T-cell (primary cell): ENCODE results near the gene DCBLD1. TPM values are rescaled to one million over a fixed set of nuclear protein-coding genes. Genes with fewer than 3 reads are reported as not detected.

Source experiments
- ATAC-seq, 4 experiments: fragments of 200-7000 bp in 3 of 4; fragments of 150-1000 bp in 1 of 4; cut with Tn5 transposase; replicated peaks in 1 of 4; 1 replicate in 3 of 4; 2 replicates in 1 of 4; pipeline ENCODE4 v1.10.0; 2021; ENCODE audit warnings: moderate library complexity in 3 of 4, mild to moderate bottlenecking in 2 of 4, moderate number of reproducible peaks in 1 of 4
- CTCF ChIA-PET, 2 donors: fragments of 300-600 bp; sonication (Branson Sonifier 250); formaldehyde crosslinking; loops; one replicate each; lab custom pipeline; 2022; ENCODE audit warnings: antibody characterized with exemption in 2 of 2; lab: Charles Lee
- POLR2A ChIA-PET, 2 donors: fragments of 300-600 bp; sonication (Branson Sonifier 250); formaldehyde crosslinking; loops; one replicate each; lab custom pipeline; 2022; ENCODE audit warnings: antibody characterized with exemption in 2 of 2; lab: Charles Lee
- DNase-seq, 35 experiments: peaks; one replicate each; pipeline versions ENCODE4 v3.0.0 to v3.0.0-alpha.2; 2013 to 2023
- H3K27ac ChIP-seq: one replicate; pipeline ENCODE4 v1.5.1; 2013; ENCODE audit warnings: low read length
- H3K27me3 ChIP-seq, 2 experiments: replicated peaks in 1 of 2; 1 replicate in 1 of 2; 2 replicates in 1 of 2; pipeline versions ENCODE4 v1.6.1 to v1.7.0; 2013; ENCODE audit warnings: low read length in 1 of 2, mixed read lengths in 1 of 2; ENCODE audit not compliant: control insufficient read depth in 2 of 2, insufficient read depth in 2 of 2; ENCODE audit errors: extremely low read depth in 1 of 2
- H3K36me3 ChIP-seq, 2 donors: 1 replicate in 1 of 2; 2 replicates in 1 of 2; pipeline versions ENCODE4 v1.6.1 to v1.7.0; 2013; ENCODE audit warnings: low read length in 1 of 2; ENCODE audit not compliant: control insufficient read depth in 2 of 2, insufficient read depth in 1 of 2; ENCODE audit errors: extremely low read depth in 1 of 2
- H3K4me1 ChIP-seq, 2 experiments: 1 replicate in 1 of 2; 2 replicates in 1 of 2; pipeline versions ENCODE4 v1.6.1 to v1.7.0; 2013; ENCODE audit warnings: low read length in 2 of 2, mixed read lengths in 1 of 2; ENCODE audit not compliant: insufficient read depth in 2 of 2, control insufficient read depth in 1 of 2; ENCODE audit errors: extremely low read depth in 1 of 2
- H3K4me3 ChIP-seq, 2 donors: 1 replicate in 1 of 2; 2 replicates in 1 of 2; pipeline versions ENCODE4 v1.5.1 to v1.7.0; 2013; ENCODE audit warnings: mild to moderate bottlenecking in 2 of 2, low read length in 1 of 2, moderate library complexity in 1 of 2; ENCODE audit not compliant: control insufficient read depth in 1 of 2; ENCODE audit errors: extremely low read depth in 1 of 2
- H3K9me3 ChIP-seq: 2 replicates; pipeline ENCODE4 v1.7.0; 2013
- H3K27ac Mint-ChIP-seq, 2 donors: one replicate each; pipeline ENCODE4 v1.8.0; 2020 to 2021; ENCODE audit warnings: mild to moderate bottlenecking in 2 of 2, mixed read lengths in 2 of 2
- H3K27me3 Mint-ChIP-seq, 2 donors: one replicate each; pipeline ENCODE4 v1.8.0; 2021 to 2022; ENCODE audit warnings: mixed read lengths in 2 of 2
- H3K36me3 Mint-ChIP-seq: one replicate; pipeline ENCODE4 v1.8.0; 2021; ENCODE audit warnings: mixed read lengths
- H3K4me1 Mint-ChIP-seq, 3 donors: one replicate each; pipeline ENCODE4 v1.8.0; 2020 to 2022; ENCODE audit warnings: mixed read lengths in 3 of 3, mild to moderate bottlenecking in 1 of 3
- H3K4me3 Mint-ChIP-seq, 3 donors: one replicate each; pipeline ENCODE4 v1.8.0; 2020 to 2022; ENCODE audit warnings: mild to moderate bottlenecking in 3 of 3, mixed read lengths in 3 of 3, moderate library complexity in 3 of 3
- H3K9me3 Mint-ChIP-seq, 3 donors: one replicate each; pipeline ENCODE4 v1.8.0; 2020 to 2022; ENCODE audit warnings: mixed read lengths in 3 of 3
- WGBS: methylation state at CpG from one replicate; pipeline ENCODE4 v1.1.5; 2013; ENCODE audit warnings: missing lambda C conversion rate; ENCODE audit not compliant: insufficient coverage; 5-methylcytosine and 5-hydroxymethylcytosine counted together
- total RNA-seq, 35 experiments: library from RNA in 6 of 35; stranded (reverse) in 6 of 35; fragments of 120-200 nt in 1 of 35; gene quantifications; one replicate each; pipeline versions ENCODE4 v1.2.1 to v1.2.4 and lab custom pipeline; 2013 to 2026

The DCBLD1 gene
- total RNA-seq, 5 donors from 2014 or later (not counting 1 experiment from before 2014, with no cell fraction given) = 2.2 to 7.3 (median 4.2) TPM

GRCh38 chr6:117542493-117542892 lies 60.0 kb downstream of the DCBLD1 start:
- H3K4me1 ChIP-seq = peaks cover 2 to 5% of the 10 kb centered on the region in 2 experiments
- no peaks in the 10 kb centered on the region for H3K9me3 ChIP-seq
- H3K27ac ChIP-seq = no peak overlapping the region
- H3K36me3 ChIP-seq = no peaks in the 10 kb centered on the region
- no peak overlapping the region for H3K4me3 ChIP-seq
- 100% methylated on average over 2 of the region's 3 CpGs for WGBS
- Mint-ChIP-seq H3K27ac (no peak overlapping the region), H3K36me3 (no peaks in the 10 kb centered on the region), H3K9me3 (no peaks in the 10 kb centered on the region), H3K27me3 (peaks cover 1 to 13% of the 10 kb centered on the region in 2 donors), H3K4me1 (peaks cover 11 to 12% (median 12%) of the 10 kb centered on the region in 3 donors), H3K4me3 (no peak overlapping the region)
- ChIA-PET POLR2A (no interaction called here), CTCF (no interaction called here)
- ATAC-seq = no peak
- no peak for DNase-seq
- no peaks in the 10 kb centered on the region for H3K27me3 ChIP-seq

GRCh38 chr6:117544716-117545115 lies 62.2 kb downstream of the DCBLD1 start:
- ATAC-seq (no peak), DNase-seq (no peak)
- H3K27me3 Mint-ChIP-seq = peaks cover 2 to 4% of the 10 kb centered on the region in 2 donors
- H3K27me3 ChIP-seq = no peaks in the 10 kb centered on the region
- H3K36me3 Mint-ChIP-seq = no peaks in the 10 kb centered on the region
- no peaks in the 10 kb centered on the region for H3K9me3 ChIP-seq
- no peaks in the 10 kb centered on the region for H3K36me3 ChIP-seq
- H3K4me3 ChIP-seq = no peak overlapping the region
- peaks cover 29 to 32% (median 30%) of the 10 kb centered on the region in 3 donors for H3K4me1 Mint-ChIP-seq
- H3K27ac Mint-ChIP-seq = no peak overlapping the region
- ChIA-PET CTCF (no interaction called here), POLR2A (no interaction called here)
- H3K9me3 Mint-ChIP-seq = no peaks in the 10 kb centered on the region
- H3K4me1 ChIP-seq = peaks cover 17 to 19% of the 10 kb centered on the region in 2 experiments
- no peak overlapping the region for H3K4me3 Mint-ChIP-seq
- no peak overlapping the region for H3K27ac ChIP-seq
- 74% methylated on average over 3 of the region's 3 CpGs for WGBS

GRCh38 chr6:117545161-117545595 lies 62.7 kb downstream of the DCBLD1 start:
- Mint-ChIP-seq H3K4me1 (peaks cover 34 to 36% (median 34%) of the 10 kb centered on the region in 3 donors), H3K36me3 (no peaks in the 10 kb centered on the region), H3K9me3 (no peaks in the 10 kb centered on the region), H3K27me3 (peaks cover 2% of the 10 kb centered on the region in 2 donors), H3K27ac (peak overlapping the region in 1 of 2 donors; percentile 16), H3K4me3 (no peak overlapping the region)
- no peaks in the 10 kb centered on the region for H3K27me3 ChIP-seq
- no peak overlapping the region for H3K4me3 ChIP-seq
- ChIA-PET CTCF (no interaction called here), POLR2A (no interaction called here)
- DNase-seq = no peak
- H3K27ac ChIP-seq = no peak overlapping the region
- no peak for ATAC-seq
- WGBS = 95% methylated on average over 4 of the region's 4 CpGs
- H3K4me1 ChIP-seq = peaks cover 17 to 20% of the 10 kb centered on the region in 2 experiments
- no peaks in the 10 kb centered on the region for H3K36me3 ChIP-seq
- no peaks in the 10 kb centered on the region for H3K9me3 ChIP-seq

- peaks cover 43 to 46% (median 44%) of the 10 kb centered on the region in 3 donors for H3K4me1 Mint-ChIP-seq
- ATAC-seq (no peak), DNase-seq (no peak)
- no peaks in the 10 kb centered on the region for H3K36me3 ChIP-seq
- H3K4me3 Mint-ChIP-seq = peak overlapping the region; percentile 82 to 86 (median 83)
- H3K27me3 ChIP-seq = no peaks in the 10 kb centered on the region
- no peaks in the 10 kb centered on the region for H3K9me3 ChIP-seq
- H3K4me3 ChIP-seq = no peak overlapping the region
- no peak overlapping the region for H3K27ac ChIP-seq
- 98% methylated on average over 5 of the region's 5 CpGs for WGBS
- H3K4me1 ChIP-seq = peaks cover 22 to 26% of the 10 kb centered on the region in 2 experiments
- CTCF ChIA-PET = interaction anchor here in 1 of 2 donors (2.2 to 3.7 kb wide), 2 partner anchors 58 to 97 kb away, joined by 11 to 12 read pairs; no protein-coding TSS in a partner anchor
- no peaks in the 10 kb centered on the region for H3K36me3 Mint-ChIP-seq
- peaks cover 0 to 2% of the 10 kb centered on the region in 2 donors for H3K27me3 Mint-ChIP-seq
- POLR2A ChIA-PET = interaction anchor here in 1 of 2 donors (0.6 kb wide), 1 partner anchor 898 kb away, joined by 3 read pairs; no protein-coding TSS in a partner anchor
- no peaks in the 10 kb centered on the region for H3K9me3 Mint-ChIP-seq
- H3K27ac Mint-ChIP-seq = peak overlapping the region; percentile 50 to 77
Observed at GRCh38 chr6:117546674-117547073, 64.2 kb downstream of the DCBLD1 start.

- H3K27ac ChIP-seq = peak overlapping the region; percentile 73
- H3K4me3 ChIP-seq = peak overlapping the region; percentile 70 to 74
- ChIA-PET CTCF (interaction anchor here (1.3 to 3.7 kb wide), 5 partner anchors 57 to 98 kb away, joined by 4 to 12 read pairs (median 11); no protein-coding TSS in a partner anchor), POLR2A (interaction anchor here (0.7 to 1.3 kb wide), 2 partner anchors 16 to 55 kb away, joined by 3 to 5 read pairs; partner anchors contain the start of gene GOPC (in 1 of the 2))
- H3K4me1 ChIP-seq = peaks cover 22 to 26% of the 10 kb centered on the region in 2 experiments
- H3K36me3 Mint-ChIP-seq = no peaks in the 10 kb centered on the region
- H3K4me3 Mint-ChIP-seq = peak overlapping the region; percentile 82 to 86 (median 83)
- ATAC-seq (peak; percentile 50 to 54 (median 53)), DNase-seq (peak in 32 of 35 experiments; percentile 11 to 61 (median 28))
- H3K27me3 Mint-ChIP-seq = peaks cover 0 to 2% of the 10 kb centered on the region in 2 donors
- H3K27ac Mint-ChIP-seq = peak overlapping the region; percentile 93 to 96
- H3K36me3 ChIP-seq = no peaks in the 10 kb centered on the region
- peaks cover 43 to 46% (median 44%) of the 10 kb centered on the region in 3 donors for H3K4me1 Mint-ChIP-seq
- H3K9me3 ChIP-seq = no peaks in the 10 kb centered on the region
- no peaks in the 10 kb centered on the region for H3K9me3 Mint-ChIP-seq
- H3K27me3 ChIP-seq = no peaks in the 10 kb centered on the region
- WGBS = 5% methylated on average over 64 of the region's 64 CpGs
Observed at GRCh38 chr6:117547688-117548621, 65.5 kb downstream of the DCBLD1 start.

GRCh38 chr6:117548797-117549301 lies 66.4 kb downstream of the DCBLD1 start:
- no peaks in the 10 kb centered on the region for H3K9me3 Mint-ChIP-seq
- no peaks in the 10 kb centered on the region for H3K27me3 ChIP-seq
- H3K27ac Mint-ChIP-seq = peak overlapping the region; percentile 93 to 96
- ChIA-PET POLR2A (interaction anchor here in 1 of 2 donors (0.5 to 1.3 kb wide), 2 partner anchors 27 to 54 kb away, joined by 3 to 5 read pairs; partner anchors contain the start of gene GOPC), CTCF (interaction anchor here (1.0 to 3.7 kb wide), 6 partner anchors 9 to 99 kb away, joined by 3 to 14 read pairs (median 8); partner anchors contain the start of gene DCBLD1 (in 1 of the 2))
- DNase-seq = peak in 19 of 35 experiments; percentile 6 to 54 (median 20)
- H3K9me3 ChIP-seq = no peaks in the 10 kb centered on the region
- H3K36me3 ChIP-seq = no peaks in the 10 kb centered on the region
- H3K4me3 Mint-ChIP-seq = peak overlapping the region; percentile 82 to 86 (median 83)
- peaks cover 43 to 46% (median 44%) of the 10 kb centered on the region in 3 donors for H3K4me1 Mint-ChIP-seq
- peaks cover 22 to 26% of the 10 kb centered on the region in 2 experiments for H3K4me1 ChIP-seq
- H3K27me3 Mint-ChIP-seq = peaks cover 0 to 2% of the 10 kb centered on the region in 2 donors
- WGBS = 5% methylated on average over 3 of the region's 8 CpGs
- peak; percentile 63 to 76 (median 68) for ATAC-seq
- no peaks in the 10 kb centered on the region for H3K36me3 Mint-ChIP-seq
- peak overlapping the region; percentile 73 for H3K27ac ChIP-seq
- peak overlapping the region; percentile 70 to 74 for H3K4me3 ChIP-seq
